Stimulated activated CD4-positive, alpha-beta T cell treated with anti-CD3 and anti-CD28 coated beads, Interleukin-1b, Interleukin-23, amount 100 ng/mL, for 48 hours (primary cell): ENCODE measurements around the gene WNT3.

Source experiments
- DNase-seq: peaks from one replicate; pipeline ENCODE4 v3.0.0-alpha.2; 2020

Gene WNT3

DNA sequence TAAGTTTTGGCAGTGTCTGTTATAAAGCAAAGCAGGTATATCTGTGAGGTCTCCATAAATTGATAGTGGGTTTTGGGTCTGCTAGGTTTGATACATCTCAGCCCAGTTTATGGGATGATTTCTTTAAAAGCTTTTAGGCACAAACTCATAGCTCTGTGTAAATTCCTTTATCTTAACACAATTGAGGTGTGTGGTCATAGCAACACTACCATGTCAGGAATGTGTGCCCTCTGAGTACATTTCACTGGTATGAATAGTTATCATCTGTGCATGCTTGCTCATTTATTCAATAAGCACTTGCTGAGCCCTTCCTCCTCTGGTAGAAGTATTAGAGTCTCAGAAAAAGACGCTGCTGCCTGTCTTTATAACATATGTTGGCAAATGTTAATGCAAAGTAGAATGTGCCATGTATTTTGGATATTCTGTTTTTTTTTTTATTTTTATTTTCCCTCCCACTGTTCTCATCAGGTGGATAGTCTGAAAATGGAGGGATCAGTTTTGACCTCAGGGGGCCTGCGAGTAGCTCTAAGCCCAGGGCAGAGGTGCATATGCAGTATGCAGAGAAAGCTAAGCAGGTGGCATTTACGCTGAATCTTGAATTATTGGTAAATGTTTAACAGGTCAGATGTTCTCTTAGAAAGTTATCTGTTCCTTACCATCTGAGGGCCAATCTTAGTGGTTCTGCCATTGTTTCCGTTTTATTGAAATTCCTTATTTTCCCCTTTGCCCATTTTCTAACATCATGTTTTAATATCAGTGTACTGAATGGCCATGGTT is 90.7 kb downstream of the WNT3 start:
- no peak for DNase-seq

GRCh38 chr17:46726206-46726605 is 92.3 kb downstream of the WNT3 start:
- no peak for DNase-seq

DNA sequence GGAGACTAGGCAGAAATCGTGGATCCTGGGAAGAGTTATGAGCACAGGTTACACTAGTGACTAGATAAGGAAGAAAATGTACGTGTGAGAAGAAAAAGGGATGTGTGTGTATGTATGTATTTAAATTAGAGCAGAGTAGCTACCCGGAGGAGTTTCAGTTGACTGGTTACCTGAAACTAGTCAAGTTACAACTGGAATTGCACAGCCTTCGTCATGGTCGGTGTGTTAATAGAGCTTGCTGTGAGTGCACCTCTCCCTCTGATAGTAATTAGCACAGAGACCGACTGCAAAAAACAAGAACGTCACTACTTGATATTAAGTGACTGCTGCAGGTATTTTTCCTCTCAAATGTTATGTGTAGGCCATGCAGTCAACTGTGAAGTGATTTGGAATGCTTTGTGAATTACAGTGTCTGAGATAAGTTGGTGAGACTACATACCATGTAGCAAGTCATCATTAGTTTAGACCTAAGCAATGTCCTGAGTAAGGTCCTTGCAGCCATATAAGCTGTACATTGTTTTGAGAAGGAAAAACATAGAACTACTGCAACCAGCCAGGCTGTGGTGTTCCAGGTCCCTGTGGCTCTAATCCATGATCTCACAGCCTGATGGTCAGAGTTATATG is 95.7 kb downstream of the WNT3 start:
- no peak for DNase-seq

- no peak for DNase-seq
These were observed 98.1 kb downstream of the WNT3 start for GRCh38 chr17:46720408-46720807.

DNA sequence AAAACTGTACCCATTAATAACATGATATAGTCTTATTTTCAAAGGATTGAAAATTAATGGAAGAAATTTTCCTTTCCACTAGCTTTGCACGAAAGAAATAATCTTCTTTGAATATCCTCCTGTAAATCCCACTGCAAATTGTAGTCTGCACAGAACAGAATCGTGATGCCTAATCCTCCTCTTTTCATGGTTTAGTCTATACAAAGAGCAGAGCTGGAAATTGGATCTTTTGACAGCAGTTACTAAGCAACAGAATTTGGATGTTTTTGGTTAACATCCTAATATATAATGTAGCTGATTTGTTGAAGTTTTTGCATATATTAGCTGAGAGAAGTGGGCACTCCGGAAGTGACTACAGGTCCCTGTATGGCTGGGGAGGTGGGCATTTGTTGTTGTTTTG is 98.6 kb downstream of the WNT3 start:
- DNase-seq: no peak

DNA sequence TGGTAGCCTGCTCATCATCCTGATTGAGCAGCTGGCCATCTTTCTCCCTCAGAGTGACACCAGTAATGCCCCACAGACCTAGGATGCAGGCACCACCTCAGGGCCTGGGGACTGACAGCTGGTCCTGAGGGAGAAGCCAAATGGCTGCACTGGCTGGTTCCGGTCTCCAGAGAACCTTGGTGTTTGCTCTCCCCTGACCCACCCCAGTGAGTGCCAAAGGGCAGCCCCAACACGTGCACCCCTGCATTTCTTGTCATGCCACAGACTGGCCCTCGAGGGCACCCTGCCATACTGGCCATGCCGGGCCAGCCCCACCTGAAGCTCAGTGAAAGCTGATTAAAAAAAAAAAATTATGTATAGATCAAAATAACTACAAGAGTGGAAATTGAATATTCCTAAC is 100.5 kb downstream of the WNT3 start:
- DNase-seq: no peak
